HG02943 (cell line): ENCODE data around the gene CLTC.
"Not testable (repeated sequence)": the region's sequence is repeated elsewhere in the genome, so short reads cannot be mapped to it uniquely, and the experiment has no call there.

Experiments used
- ATAC-seq: cut with Tn5 transposase; IDR thresholded peaks from one replicate; pipeline ENCODE4 v1.9.1; 2021; ENCODE audit warnings: mild to moderate bottlenecking, low read depth, moderate library complexity; ENCODE audit not compliant: unreplicated experiment

Gene CLTC

DNA sequence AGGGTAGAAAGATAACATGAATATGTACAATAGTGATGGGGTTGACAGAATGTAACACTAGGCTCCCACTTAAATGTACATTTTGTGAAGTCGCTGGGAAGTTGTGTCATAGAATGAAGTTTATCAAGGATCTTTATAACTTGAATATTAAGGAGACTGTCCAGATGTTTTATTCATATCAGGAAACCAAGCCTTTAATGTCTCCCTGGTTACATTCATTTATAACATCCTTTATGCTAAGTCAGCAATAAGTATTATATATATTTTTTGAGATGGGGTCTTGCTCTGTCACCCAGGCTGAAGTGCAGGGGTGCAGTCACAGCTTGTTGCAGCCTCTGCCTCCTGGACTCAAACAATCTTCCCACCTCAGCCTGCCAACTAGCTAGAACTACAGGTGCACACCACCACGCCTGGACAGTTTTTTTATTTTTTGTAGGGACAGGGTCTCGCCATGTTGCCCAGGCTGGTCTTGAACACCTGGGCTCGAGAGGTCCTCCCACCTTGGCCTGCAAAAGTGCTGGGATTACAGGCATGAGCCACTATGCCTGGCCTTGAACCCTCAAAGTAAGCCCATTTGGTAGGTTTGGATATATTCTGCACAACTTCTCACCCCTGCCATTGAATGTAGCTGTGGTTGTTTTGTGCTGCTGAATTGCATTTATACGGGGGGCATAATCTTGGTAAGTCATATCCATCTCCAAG, 14.1 kb downstream of the CLTC start:
- ATAC-seq = no peak

DNA sequence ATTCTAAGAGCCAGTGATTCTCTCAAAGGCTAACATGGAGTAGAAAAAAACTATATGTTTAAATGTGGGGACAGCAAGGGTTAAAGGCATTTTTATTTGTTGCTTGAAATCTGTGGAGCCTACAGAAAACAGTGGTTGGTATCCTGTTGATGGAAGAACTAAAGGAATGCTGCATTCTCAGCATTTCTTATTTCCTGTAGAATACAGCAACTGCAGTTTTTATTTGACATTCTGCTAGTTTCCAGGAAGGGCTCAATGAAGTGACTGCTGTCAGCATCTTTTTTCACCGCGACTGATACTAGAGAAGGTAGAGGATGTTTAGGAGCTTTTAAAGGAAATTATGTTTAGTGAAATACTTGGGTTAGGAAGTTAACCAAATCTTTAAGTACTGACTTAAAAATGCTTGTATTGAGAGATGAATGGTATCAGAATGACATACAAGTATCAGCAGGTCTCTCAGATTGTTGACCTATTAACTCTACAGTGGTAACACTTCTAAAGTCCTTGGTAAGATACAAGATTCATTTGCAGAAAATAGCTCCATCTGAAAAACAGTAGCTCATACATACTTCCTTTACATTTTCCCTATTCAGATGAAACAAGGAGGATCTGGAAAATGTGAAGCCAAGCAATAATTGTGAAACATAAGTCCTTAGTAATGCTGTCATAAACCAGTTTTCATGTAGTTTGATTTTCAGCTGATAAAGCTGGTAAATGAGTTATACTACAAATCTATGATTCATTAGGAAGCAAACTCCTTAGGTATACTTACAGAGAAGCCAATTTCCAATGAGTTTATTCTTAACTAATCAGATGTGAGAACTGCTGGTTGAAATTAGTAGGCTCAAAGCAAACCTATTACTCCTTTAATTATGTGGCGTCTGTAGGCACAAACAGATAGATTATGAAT, 15.2 kb downstream of the CLTC start:
- no peak for ATAC-seq

DNA sequence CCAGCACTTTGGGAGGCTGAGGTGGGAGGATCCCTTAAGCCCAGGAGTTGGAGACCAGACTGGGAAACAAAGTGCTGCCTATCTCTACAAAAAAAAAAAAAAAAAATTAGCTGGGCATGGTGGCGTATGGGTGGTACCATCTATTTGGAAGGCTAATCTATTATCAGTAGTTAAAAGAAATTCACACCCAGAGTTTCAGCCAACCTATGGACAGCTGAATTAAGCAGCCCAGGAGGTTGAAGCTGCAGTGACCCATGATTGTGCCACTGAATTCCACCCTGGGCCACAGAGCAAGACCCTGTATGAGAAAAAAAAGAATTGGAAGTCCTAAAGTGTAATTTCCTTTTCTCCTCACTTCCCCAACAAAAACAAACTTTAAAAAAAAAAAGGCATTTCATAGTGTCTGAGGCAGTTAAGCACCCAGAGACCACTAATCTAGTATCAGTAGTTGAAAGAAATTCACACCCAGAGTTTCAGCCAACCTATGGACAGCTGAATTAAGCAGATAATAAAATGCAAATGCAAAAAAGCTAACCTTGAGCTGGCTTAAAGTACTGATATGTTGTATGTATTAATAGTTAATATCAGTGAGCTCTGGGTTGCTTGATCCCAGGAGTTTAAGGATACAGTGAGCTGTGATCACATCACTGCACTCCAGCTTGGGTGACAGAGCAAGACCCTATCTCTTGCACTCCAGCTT, 18.1 kb downstream of the CLTC start:
- ATAC-seq = no peak

DNA sequence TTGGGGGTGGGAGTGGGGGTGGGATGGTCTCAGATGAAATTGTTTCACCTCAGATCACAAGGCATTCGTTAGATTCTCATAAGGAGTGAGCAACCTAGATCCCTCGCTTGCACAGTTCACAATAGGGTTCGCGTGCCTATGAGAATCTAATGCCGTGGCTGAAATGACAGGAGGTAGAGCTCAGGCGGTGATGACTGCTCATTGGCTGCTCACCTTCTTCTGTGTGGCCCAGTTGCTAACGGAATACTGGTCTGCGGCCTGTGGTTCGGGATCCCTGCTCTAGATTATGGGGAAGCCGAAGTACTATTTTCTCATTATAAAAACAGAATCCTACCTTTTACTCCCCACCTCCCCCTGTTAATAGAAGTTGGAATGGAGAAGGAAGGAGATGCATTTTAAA, 18.9 kb downstream of the CLTC start:
- ATAC-seq = no peak

DNA sequence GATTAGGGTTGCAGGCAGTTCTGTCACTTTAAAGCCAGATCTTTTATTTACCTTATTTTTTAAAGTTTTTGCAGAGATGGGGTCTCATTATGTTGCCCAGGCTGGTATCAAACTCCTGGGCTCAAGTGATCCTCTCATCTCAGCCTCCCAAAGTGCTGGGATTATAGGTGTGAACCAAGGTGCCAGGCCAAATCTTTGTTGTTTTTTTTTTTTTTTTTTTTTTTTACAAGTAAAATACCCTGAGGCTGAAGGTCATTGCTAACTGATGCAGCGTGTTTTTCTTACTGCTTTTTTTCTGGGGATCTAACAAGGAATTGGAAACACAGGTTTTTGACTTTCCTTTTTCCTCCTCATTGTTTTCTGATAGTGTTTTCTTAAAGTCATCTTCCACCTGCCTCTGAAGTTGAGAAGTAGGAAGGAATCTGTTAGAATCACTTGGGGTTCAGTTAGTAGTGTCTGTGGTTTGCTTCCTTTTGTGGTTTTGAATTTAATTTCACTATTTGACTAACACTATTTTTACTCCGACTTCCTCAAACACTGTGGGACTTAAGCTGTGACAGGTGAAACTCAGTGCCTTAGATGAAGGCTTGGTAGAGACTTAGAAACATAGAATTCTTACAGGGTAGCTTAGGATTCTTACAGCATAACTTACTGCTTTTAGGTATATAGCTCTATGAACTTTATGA, 22.2 kb downstream of the CLTC start:
- no peak for ATAC-seq

DNA sequence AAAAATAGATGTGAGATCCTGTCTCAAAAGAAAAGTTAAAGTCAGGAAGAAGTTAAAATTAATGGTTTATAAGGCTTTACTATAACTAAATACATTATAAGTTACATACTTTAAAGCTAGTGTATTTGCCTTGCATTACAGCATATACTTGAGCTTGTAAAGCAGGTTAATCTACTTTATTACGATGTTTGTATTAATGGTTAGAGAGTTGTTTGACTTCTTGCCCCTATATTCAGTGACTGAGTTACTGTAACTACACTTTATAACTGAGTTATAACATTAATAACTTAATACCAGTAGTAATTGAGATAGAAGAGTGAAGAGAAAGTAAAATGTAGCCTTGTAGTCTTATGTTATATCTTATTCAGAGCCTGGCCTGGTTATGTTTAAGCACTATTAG, 22.9 kb downstream of the CLTC start:
- no peak for ATAC-seq

DNA sequence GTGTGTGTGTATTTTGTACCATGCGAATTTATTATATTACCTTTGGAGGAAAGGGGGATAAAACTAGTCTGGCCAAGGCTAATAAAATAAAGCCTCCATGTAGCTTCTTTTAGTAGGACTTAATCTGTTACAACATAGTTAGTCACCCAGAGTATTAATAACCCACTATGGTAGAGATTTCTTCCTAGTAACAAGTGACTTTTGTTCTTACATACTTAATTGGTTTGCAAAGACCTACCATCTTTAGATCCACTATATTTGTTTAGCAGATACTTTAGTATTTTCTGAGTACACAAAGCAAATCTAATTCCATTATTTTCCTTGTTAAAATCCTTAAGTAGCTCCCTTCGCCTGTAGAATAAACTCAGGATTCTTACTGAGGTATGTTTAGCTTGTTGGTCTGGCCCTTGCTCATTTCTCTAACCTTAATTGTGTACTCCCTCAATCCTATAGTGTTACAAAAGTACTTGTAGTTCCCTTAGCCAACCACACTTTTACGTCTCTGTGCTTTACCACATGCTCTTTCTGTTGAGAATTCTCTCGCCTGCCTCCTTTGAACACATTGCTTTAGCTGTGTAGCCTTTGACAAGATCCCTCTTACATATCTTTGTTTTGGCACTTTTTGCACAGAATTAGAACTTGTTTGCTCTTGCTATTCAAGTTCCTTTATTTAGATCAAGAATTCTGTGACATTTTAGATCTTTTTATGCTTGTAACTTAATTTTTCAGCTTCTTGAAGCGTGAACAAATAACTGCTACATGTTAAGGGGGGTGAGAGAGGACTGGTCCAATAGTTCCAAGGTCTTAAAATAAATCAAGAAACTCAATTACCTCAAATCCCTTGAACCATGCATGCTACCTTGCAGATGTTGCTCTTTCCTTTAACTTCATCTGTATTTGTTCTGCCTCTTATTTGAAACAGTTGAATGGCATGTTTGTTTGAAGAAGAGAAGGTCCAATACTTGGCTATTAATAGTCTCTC, 23.8 kb downstream of the CLTC start:
- ATAC-seq = no peak

DNA sequence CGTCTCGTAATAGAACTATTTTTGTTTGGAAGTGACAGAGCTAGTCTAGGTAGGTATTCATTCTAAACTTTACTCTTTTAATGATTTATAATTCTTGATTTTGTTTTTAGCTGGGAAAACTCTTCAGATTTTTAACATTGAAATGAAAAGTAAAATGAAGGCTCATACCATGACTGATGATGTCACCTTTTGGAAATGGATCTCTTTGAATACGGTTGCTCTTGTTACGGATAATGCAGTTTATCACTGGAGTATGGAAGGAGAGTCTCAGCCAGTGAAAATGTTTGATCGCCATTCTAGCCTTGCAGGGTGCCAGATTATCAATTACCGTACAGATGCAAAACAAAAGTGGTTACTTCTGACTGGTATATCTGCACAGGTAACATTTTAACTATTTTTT, 27.6 kb downstream of the CLTC start:
- no peak for ATAC-seq

DNA sequence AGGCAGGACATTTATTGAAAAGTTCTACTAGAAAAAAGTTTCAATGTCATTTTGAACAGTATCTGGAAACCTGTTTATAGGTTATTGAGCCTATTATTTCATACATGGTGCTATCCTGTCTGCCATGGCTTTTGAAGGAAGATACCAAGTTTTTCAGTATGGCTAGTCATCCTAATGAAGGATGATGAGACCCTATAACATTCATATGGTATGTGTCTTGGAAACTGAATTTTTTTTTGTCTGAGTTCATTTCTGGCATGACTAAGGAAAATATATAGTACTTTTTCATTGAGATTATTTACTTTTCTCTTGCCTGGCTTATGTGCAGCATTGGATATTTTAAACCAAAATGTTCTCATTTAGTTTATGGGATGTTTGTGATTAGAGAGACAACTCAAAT, 30.2 kb downstream of the CLTC start:
- ATAC-seq = no peak

DNA sequence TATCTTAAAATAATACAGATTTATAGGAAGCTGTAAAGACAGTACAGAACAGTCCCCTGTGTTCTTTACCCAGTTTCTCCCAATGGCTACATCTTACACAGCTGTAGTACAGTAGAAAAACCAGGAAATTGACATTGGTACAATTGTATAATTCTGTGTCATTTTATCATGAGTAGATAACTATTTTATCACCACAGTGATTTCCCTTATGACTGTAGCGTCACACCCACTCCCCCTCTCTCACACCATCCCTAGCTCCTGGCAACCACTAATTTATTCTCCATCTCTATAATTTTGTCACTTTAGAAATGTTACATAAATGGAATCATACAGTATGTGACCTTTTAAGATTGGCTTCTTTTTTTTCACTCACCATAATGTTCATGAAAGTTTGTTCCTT, 30.9 kb downstream of the CLTC start:
- no peak for ATAC-seq

DNA sequence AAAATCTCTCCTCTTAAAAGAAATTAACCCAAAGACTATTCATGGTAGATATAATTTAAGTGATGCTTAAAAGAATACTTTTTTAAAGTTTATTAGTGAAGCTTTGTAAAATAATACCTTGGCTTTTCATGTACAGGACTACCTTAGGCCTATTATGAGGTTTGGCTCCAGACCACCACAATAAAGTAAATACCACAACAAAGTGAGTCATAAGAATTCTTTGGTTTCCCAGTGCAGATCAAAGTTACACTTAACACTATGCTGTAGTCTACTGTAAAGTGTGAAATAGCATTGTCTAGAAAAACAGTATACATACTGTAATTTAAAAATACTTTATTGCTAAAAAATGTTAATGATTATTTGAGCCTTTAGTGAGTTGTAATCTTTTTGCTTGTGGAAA, 31.7 kb downstream of the CLTC start:
- ATAC-seq = no peak

DNA sequence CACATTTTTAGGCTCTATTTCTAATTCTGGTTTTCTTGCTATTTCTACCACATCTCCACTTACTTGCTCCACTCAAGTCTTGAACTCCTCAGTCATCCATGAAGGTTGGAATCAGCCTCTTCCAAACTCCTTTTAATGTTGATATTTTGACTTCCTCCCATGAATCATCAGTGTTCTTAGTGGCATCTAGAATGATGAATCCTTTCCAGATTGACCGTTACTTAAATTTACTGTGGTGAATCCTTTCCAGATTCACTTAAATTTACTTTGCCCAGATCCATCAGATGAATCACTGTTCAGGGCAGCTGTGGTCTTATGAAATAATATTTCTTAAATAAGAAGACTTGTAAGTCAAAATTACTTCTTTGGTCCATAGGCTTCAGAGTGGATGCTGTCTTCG, 32.4 kb downstream of the CLTC start:
- ATAC-seq = no peak

DNA sequence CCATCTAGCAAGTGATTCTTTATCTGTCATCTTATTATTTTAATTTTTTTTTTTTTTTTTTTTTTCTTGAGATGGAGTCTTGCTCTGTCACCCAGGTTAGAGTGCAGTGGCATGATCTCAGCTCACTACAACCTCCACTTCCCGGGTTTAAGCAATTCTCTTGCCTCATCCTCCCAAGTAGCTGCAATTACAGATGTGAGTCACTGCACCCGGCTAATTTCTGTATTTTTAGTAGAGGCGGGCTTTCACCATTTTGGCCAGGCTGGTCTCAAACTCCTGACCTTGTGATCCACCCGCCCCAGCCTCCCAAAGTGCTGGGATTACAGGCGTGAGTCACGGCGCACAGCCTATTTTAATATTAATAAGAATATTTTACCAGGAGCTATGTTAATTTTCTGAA, 36.9 kb downstream of the CLTC start:
- not testable (repeated sequence) for ATAC-seq

DNA sequence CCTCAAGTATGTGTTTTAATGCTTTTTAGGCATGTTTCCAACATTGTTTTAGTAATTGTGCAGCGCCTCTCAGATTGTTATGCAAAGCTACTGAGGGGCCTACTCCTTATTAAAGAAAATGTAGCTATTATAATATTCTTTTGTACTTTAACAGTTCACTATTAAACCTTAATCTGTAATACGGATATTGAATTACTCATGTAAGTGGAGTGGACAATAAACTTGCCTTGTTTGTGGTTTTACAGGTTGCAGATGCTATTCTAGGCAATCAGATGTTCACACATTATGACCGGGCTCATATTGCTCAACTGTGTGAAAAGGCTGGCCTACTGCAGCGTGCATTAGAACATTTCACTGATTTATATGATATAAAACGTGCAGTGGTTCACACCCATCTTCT, 46.5 kb downstream of the CLTC start:
- ATAC-seq = no peak

DNA sequence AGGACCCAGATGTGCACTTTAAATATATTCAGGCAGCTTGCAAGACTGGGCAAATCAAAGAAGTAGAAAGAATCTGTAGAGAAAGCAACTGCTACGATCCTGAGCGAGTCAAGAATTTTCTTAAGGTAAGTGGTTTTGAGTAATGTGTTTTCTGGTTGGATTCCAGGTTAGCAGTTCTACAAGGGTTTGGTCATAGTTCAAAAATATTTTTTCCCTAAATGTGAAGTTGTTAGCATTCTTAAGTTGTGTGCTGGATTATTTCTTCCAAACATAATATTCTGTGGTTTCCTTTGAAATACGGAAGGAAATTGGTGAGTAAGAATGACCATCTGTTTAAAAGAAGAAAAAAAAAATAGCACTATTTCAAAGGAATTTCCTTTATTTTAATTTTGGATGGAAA, 49.1 kb downstream of the CLTC start:
- no peak for ATAC-seq

DNA sequence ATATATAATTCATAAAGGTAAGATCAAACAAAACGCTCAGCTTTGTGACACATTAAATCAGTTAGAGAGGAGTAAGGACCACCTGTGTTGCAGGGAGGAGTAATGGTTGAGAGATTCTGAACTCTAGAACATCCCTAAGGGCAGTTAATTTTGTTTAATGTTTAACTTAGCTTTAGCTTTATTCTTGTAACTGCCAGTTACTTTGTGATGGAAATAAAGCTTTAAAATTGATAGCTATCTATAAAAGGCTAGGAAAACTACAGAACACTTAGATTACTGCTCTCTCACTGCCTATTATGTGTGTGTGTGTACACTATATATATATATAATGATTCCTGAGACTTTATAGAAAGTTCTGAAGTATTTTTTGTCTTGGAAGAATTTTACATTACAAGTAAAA, 49.7 kb downstream of the CLTC start:
- ATAC-seq = no peak

DNA sequence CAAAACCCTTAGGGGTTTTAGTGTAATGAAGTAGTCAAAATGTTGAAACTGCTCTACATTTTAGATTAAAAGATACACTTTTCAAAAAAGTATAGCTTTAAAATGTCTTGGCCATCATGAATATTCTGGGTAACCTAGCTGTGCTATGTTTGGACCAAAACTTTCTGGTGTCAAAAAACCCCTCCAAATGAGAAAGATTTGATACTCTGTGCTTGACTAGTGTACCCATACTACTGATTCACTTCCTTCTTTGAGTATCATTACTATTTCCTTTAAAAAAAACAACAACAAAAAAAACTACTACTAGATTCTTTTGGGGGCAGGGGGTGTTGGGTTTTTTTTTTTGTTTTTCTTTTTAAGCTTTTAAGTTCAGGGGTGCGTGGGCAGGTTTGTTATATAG, 50.2 kb downstream of the CLTC start:
- ATAC-seq = no peak

DNA sequence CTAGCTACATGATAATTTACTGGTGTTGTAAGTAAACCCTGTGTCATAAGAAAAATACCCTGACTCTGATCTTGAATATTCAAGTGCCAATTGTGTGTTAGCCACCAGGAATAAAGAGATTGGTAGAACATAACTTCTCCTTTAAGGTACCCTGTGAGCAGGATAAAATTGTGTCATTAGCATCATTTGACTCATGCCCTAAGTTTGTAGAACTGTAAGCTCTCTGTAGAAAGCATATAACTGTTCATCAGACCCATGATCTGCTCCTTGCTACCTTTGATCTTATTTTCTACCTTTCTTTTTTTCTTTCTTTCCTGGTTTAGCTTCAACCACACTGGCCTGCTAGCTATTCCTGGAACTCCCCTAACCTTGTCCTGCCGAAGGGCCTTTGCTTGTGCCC, 51.7 kb downstream of the CLTC start:
- no peak for ATAC-seq

DNA sequence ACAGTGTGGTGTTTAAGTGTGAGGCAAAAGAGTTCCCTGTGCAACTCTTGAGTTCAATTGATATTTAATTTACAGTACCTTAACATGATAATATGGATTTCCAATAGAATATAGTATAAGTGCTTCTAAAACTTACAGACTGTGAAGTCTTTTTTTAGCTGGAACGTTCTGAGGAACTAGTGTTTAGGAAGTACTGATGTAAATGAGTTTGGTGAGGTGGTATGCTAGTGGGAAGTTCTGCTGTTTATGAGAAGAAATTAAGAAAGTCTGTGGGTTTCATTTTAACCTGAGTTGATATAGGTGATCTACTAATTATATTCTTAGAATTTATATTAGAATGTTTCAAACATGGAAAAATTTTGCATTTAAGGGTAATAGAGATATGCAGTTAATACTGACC, 55.5 kb downstream of the CLTC start:
- no peak for ATAC-seq

DNA sequence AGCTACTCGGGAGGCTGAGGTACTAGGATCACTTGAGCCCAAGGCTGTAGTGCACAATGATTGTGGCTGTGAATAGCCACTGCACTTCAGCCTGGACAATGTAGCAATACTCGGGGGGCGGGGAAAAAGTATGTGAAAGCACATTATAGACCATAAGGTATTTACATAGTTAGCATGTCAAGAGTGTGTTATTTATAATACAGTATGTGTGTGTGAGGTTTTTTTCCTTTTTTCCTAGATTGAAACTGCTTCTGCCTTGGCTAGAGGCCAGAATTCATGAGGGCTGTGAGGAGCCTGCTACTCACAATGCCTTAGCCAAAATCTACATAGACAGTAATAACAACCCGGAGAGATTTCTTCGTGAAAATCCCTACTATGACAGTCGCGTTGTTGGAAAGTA, 57.0 kb downstream of the CLTC start:
- ATAC-seq = no peak
